SK-N-SH (cell line): ENCODE results near the gene PRRT1.

ENCODE experiments used
- GABPA ChIP-seq: IDR thresholded peaks from 2 replicates; pipeline ENCODE4 v1.4.0; 2012; ENCODE audit warnings: low read depth, mild to moderate bottlenecking
- SIN3A ChIP-seq: IDR thresholded peaks from 2 replicates; pipeline ENCODE4 v1.6.1; 2012; ENCODE audit warnings: low read depth, mild to moderate bottlenecking, low read length, moderate library complexity, borderline replicate concordance
- TF ChIP-seq, protein P1 (sequence below): fragments of 200-600 bp; sonication (generic); IDR thresholded peaks from 2 replicates; pipeline ENCODE4 v1.6.1; 2017; ENCODE audit warnings: antibody characterized with exemption, mild to moderate bottlenecking, moderate library complexity
- TF ChIP-seq, protein P2 (sequence below): IDR thresholded peaks from 2 replicates; pipeline ENCODE4 v1.4.0; 2012; ENCODE audit warnings: low read depth

DNA sequence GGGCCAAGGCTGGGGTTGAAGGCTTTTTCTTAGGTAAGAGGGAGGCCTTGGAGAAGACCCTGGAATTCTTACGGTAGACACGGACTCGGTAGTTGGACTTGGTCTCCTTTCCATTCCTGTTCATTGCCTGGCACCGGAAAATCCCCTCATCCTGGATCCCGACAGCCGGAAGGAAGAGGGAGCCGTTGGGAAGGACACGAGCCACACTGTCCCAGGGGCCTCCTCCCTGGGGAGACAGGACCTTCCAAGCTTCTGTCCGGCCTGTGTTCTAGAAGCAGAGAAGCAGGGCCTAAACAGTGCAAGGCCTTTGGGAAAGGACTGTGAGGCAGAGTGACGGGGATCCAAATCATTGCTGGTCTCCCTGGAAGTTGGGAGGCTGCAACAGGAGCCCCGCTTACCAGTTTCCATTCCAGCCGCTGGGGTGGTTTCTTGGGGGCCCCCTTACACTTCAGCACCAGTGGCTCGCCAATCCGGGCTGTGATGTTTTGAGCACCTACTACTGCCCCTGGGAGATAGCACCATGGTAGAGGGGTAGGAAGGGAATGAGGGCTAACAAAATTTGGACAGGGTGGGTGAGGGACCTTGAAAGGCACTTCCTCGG lies 31.8 kb upstream of the PRRT1 start:
- TF ChIP-seq, protein P1, sequence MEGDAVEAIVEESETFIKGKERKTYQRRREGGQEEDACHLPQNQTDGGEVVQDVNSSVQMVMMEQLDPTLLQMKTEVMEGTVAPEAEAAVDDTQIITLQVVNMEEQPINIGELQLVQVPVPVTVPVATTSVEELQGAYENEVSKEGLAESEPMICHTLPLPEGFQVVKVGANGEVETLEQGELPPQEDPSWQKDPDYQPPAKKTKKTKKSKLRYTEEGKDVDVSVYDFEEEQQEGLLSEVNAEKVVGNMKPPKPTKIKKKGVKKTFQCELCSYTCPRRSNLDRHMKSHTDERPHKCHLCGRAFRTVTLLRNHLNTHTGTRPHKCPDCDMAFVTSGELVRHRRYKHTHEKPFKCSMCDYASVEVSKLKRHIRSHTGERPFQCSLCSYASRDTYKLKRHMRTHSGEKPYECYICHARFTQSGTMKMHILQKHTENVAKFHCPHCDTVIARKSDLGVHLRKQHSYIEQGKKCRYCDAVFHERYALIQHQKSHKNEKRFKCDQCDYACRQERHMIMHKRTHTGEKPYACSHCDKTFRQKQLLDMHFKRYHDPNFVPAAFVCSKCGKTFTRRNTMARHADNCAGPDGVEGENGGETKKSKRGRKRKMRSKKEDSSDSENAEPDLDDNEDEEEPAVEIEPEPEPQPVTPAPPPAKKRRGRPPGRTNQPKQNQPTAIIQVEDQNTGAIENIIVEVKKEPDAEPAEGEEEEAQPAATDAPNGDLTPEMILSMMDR: no peak
- TF ChIP-seq SIN3A (no peak), GABPA (no peak)
- TF ChIP-seq, protein P2, sequence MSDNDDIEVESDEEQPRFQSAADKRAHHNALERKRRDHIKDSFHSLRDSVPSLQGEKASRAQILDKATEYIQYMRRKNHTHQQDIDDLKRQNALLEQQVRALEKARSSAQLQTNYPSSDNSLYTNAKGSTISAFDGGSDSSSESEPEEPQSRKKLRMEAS: no peak
